AG04449 (cell line): ENCODE data around the gene OGT.

Source experiments
- CTCF ChIA-PET: fragments of 350-600 bp; formaldehyde crosslinking; extraction: SDS; loops from one replicate; lab custom pipeline; 2021; ENCODE audit warnings: antibody characterized with exemption; lab: Yijun Ruan, JAX
- POLR2A ChIA-PET: fragments of 400-600, 350-600 bp; formaldehyde crosslinking; extraction: SDS; loops from one replicate; lab custom pipeline; 2020; ENCODE audit warnings: antibody characterized with exemption, inconsistent platforms; lab: Yijun Ruan, JAX
- DNase-seq: peaks from one replicate; pipeline ENCODE4 v3.0.0-alpha.2; 2010; ENCODE audit warnings: low read depth, low spot score
- H3K4me3 ChIP-seq: 2 replicates; pipeline ENCODE4 v1.5.1; 2011; ENCODE audit warnings: low read depth, mild to moderate bottlenecking, control low read depth, low read length
- CTCF ChIP-seq: IDR thresholded peaks from one replicate; pipeline ENCODE4 v1.5.1; 2011; ENCODE audit warnings: mild to moderate bottlenecking, moderate library complexity, low read length, control low read depth, inconsistent platforms; ENCODE audit not compliant: insufficient read depth; ENCODE audit errors: missing control alignments

The OGT gene

GRCh38 chrX:71542825-71543224 lies 9.9 kb downstream of the OGT start:
- no peak for DNase-seq
- no peak overlapping the region for H3K4me3 ChIP-seq
- no peak for TF ChIP-seq CTCF
- ChIA-PET CTCF (no interaction called here), POLR2A (interaction anchor here (0.6 to 2.1 kb wide), 2 partner anchors 9 to 18 kb away, joined by 3 to 18 read pairs; partner anchors contain the start of gene OGT)

DNA sequence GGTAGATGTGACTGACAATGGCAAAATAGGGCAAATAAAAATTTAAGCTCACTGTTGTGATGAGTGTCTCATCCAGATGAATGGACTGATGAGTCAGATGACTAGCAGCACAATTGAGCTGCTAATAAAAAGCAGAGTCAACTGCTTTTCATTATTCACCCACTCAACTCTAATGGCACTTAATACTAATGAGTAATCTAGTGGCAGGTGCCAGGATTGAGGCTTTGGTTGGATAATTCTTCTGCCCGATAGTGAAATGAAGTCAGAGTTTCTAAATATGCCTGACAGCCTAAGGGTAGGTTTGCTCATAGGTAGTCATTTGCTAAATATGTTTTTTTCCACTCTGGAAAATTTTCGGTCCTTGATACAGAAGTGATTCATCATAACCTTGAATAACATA lies 10.4 kb downstream of the OGT start:
- POLR2A ChIA-PET = interaction anchor here (2.1 kb wide), 1 partner anchor 10 kb away, joined by 18 read pairs; the partner anchor contains the start of gene OGT
- H3K4me3 ChIP-seq = no peak overlapping the region
- no peak for DNase-seq
- TF ChIP-seq CTCF = no peak
- CTCF ChIA-PET = no interaction called here

DNA sequence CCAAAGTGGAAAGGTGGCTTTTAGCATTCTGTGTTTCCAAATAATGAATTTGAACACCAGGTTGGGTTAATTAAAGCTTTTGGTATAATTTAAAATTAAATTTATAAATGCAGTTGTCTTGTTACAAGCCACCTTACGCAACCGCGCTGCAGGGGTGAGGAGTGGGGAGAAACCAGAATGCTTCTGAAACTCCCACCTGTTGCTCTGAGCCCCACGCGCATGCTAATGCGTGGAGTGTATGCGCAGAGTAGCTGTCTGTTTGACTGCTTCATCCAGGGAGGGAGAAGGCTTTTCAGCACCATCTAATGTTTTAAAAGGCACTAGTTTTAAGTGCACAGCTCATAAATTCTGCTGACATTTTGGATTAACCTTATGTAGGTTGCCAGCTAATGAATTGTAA lies 12.5 kb downstream of the OGT start:
- CTCF ChIA-PET = no interaction called here

GRCh38 chrX:71546879-71547278 lies 14.0 kb downstream of the OGT start:
- CTCF ChIA-PET = no interaction called here

More for the DNA sequence above, 12.5 kb downstream of the OGT start:
- DNase-seq = no peak
- POLR2A ChIA-PET = no interaction called here
- no peak overlapping the region for H3K4me3 ChIP-seq
- TF ChIP-seq CTCF = no peak

GRCh38 chrX:71547339-71547738 lies 14.4 kb downstream of the OGT start:
- ChIA-PET POLR2A (no interaction called here), CTCF (no interaction called here)
- H3K4me3 ChIP-seq = no peak overlapping the region
- no peak for TF ChIP-seq CTCF
- no peak for DNase-seq

More at GRCh38 chrX:71546879-71547278, 14.0 kb downstream of the OGT start:
- TF ChIP-seq CTCF = no peak
- POLR2A ChIA-PET = no interaction called here
- DNase-seq = no peak
- H3K4me3 ChIP-seq = no peak overlapping the region

DNA sequence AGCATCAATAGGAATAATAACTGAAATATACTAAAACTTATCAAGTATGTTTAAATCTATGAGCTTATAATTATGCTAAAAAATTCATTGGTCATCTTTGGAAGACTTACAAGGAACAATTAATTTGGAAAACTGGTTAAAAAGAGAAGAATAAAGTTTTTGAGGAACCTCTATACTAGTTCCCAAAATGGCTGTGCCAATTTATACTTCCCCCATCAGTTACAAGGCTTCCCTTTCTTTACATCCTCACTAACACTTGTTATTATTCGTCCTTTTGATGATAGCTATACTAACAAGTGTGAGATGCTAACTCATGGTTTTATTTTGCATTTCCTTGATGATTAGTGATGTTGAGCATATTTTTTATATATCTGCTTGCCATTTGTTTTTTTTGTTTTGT lies 17.1 kb downstream of the OGT start:
- ChIA-PET CTCF (interaction anchor here (1.0 kb wide), 1 partner anchor 11 kb away, joined by 3 read pairs; no protein-coding TSS in a partner anchor), POLR2A (no interaction called here)
- TF ChIP-seq CTCF = no peak
- no peak overlapping the region for H3K4me3 ChIP-seq
- no peak for DNase-seq
